Tibial artery (tissue), 4 donors: ENCODE data around the gene PIGH.

Experiments used
- DNase-seq, 2 donors: peaks; one replicate each; pipeline ENCODE4 v3.0.0-alpha.2; 2019
- H3K27ac ChIP-seq, 2 donors: fragments of 200-600 bp; sonication (generic) in 1 of 2; 1 replicate in 1 of 2; 2 replicates in 1 of 2; pipeline ENCODE4 v1.5.1; 2018 to 2019; ENCODE audit warnings: mild to moderate bottlenecking in 1 of 2
- H3K27me3 ChIP-seq, 2 donors: fragments of 200-600 bp; sonication (generic) in 1 of 2; one replicate each; pipeline versions ENCODE4 v1.5.1 to v1.6.0; 2016 to 2019
- H3K36me3 ChIP-seq, 3 donors: fragments of 200-600 bp; sonication (generic) in 2 of 3; one replicate each; pipeline ENCODE4 v1.5.1; 2016 to 2019; ENCODE audit warnings: mild to moderate bottlenecking in 2 of 3
- H3K4me1 ChIP-seq, 4 donors: fragments of 200-600 bp; sonication (generic) in 2 of 4; 1 replicate in 3 of 4; 2 replicates in 1 of 4; pipeline ENCODE4 v1.5.1; 2016 to 2019
- H3K4me3 ChIP-seq, 2 donors: fragments of 200-600 bp; sonication (generic) in 1 of 2; 1 replicate in 1 of 2; 2 replicates in 1 of 2; pipeline ENCODE4 v1.5.1; 2018 to 2019; ENCODE audit warnings: mild to moderate bottlenecking in 2 of 2
- H3K9me3 ChIP-seq, 3 donors: fragments of 200-600 bp; sonication (generic) in 1 of 3; one replicate each; pipeline ENCODE4 v1.5.1; 2016 to 2019
- CTCF ChIP-seq, 2 experiments: fragments of 200-600 bp in 1 of 2; fragments of 450-650 bp in 1 of 2; IDR thresholded peaks; one replicate each; pipeline ENCODE4 v1.5.1; 2017 to 2019; ENCODE audit warnings: antibody characterized with exemption in 2 of 2, mild to moderate bottlenecking in 1 of 2, moderate library complexity in 1 of 2
- intact Hi-C: fragments of 100-400 bp; cut with DNase I; formaldehyde crosslinking; loops from one replicate; pipeline ENCODE4 v1.15.0; 2023; ENCODE audit warnings: low total_unique reads

PIGH gene

DNA sequence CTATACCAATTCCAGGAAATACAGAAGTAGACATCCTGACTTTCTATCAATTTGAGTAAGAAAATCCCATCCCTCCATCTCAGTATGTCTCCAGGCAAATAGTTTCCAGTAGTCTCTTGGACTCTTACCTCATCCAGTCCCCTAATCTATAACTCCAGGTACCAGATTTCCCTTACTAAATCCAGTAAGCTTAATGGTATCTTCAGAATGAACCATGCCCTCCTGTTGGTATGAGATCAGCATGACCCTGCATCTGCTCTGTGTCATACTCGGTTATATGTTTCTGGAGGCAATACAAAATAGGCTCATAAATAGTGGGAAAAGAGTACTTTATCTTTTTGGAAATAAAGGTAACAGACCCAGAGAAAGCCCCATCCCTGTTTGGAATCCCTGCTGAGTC is 18.4 kb downstream of the PIGH start:
- intact Hi-C loops = no loop called here
- no peak overlapping the region for H3K4me3 ChIP-seq
- no peaks in the 10 kb centered on the region for H3K27me3 ChIP-seq
- H3K4me1 ChIP-seq = no peaks in the 10 kb centered on the region
- DNase-seq = no peak
- H3K27ac ChIP-seq = no peak overlapping the region
- H3K9me3 ChIP-seq = no peaks in the 10 kb centered on the region
- no peak for TF ChIP-seq CTCF (IDR thresholded peaks at IDR 0.05)
- H3K36me3 ChIP-seq = peaks cover 0 to 28% (median 0%) of the 10 kb centered on the region in 3 donors

GRCh38 chr14:67580336-67581171 is 19.5 kb downstream of the PIGH start:
- no peak overlapping the region for H3K27ac ChIP-seq
- intact Hi-C loops = no loop called here
- H3K4me1 ChIP-seq = no peaks in the 10 kb centered on the region
- H3K27me3 ChIP-seq = no peaks in the 10 kb centered on the region
- no peak overlapping the region for H3K4me3 ChIP-seq
- peak in 1 of 2 donors; percentile 54 for DNase-seq
- peaks cover 0 to 22% (median 0%) of the 10 kb centered on the region in 3 donors for H3K36me3 ChIP-seq
- no peak for TF ChIP-seq CTCF (IDR thresholded peaks at IDR 0.05)
- H3K9me3 ChIP-seq = no peaks in the 10 kb centered on the region

DNA sequence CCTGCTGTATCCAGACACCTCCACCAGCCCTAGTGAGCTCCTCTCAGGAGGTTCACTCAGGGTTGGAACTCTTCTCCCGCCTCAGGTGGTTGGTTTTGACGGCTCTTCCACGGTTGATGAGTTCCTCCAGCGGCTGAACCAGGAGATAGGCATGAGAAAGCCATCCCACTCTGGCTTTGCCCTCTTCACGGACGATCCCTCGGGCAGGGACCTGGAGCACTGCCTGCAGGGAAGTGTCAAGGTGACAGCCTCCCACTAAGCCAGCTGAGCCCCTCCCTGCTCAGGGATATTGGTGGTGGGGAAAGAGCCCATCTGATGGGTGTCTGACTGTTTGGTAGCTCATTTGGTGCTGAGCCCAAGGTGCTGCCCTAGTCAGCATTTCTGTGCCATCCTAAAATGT is 20.4 kb downstream of the PIGH start:
- H3K4me1 ChIP-seq = no peaks in the 10 kb centered on the region
- H3K9me3 ChIP-seq = no peaks in the 10 kb centered on the region
- H3K27ac ChIP-seq = no peak overlapping the region
- intact Hi-C loops = no loop called here
- no peaks in the 10 kb centered on the region for H3K27me3 ChIP-seq
- H3K4me3 ChIP-seq = no peak overlapping the region
- DNase-seq = peak in 1 of 2 donors; percentile 55
- no peak for TF ChIP-seq CTCF (IDR thresholded peaks at IDR 0.05)
- peaks cover 0 to 22% (median 0%) of the 10 kb centered on the region in 3 donors for H3K36me3 ChIP-seq

GRCh38 chr14:67579040-67579439 is 21.0 kb downstream of the PIGH start:
- TF ChIP-seq CTCF (IDR thresholded peaks at IDR 0.05) = no peak
- H3K27ac ChIP-seq = no peak overlapping the region
- intact Hi-C loops = no loop called here
- no peaks in the 10 kb centered on the region for H3K9me3 ChIP-seq
- peak in 1 of 2 donors; percentile 53 for DNase-seq
- peaks cover 0 to 22% (median 0%) of the 10 kb centered on the region in 3 donors for H3K36me3 ChIP-seq
- H3K4me1 ChIP-seq = no peaks in the 10 kb centered on the region
- H3K27me3 ChIP-seq = no peaks in the 10 kb centered on the region
- H3K4me3 ChIP-seq = no peak overlapping the region

- Histone ChIP-seq H3K4me3 (no peak overlapping the region), H3K27me3 (no peaks in the 10 kb centered on the region), H3K27ac (no peak overlapping the region), H3K4me1 (no peaks in the 10 kb centered on the region), H3K9me3 (no peaks in the 10 kb centered on the region), H3K36me3 (peaks cover 0 to 18% (median 0%) of the 10 kb centered on the region in 3 donors)
- no peak for TF ChIP-seq CTCF (IDR thresholded peaks at IDR 0.05)
- peak in 1 of 2 donors; percentile 58 for DNase-seq
- intact Hi-C loops = no loop called here
Measured at GRCh38 chr14:67577909-67578749, 21.9 kb downstream of the PIGH start.
